ENCODE measurements around the gene CHD1L.

- TF ChIP-seq SIN3A (IDR thresholded peaks at IDR 0.05; ENCODE audit: borderline replicate concordance, insufficient read depth, low read length) (no peak), POLR2AphosphoS5 (IDR thresholded peaks at IDR 0.05; ENCODE audit: low read depth, low read length) (no peak), REST (IDR thresholded peaks at IDR 0.05; ENCODE audit: insufficient read depth in 1 of 2, low read depth in 2 of 2, low read length in 2 of 2) (no peak), TAF1 (IDR thresholded peaks at IDR 0.05; ENCODE audit: borderline replicate concordance, insufficient read depth, low read length) (no peak)
Measured at GRCh38 chr1:147283011-147283410, 40.5 kb downstream of the CHD1L start.
